ENCODE data around the gene CBX7.

DNA sequence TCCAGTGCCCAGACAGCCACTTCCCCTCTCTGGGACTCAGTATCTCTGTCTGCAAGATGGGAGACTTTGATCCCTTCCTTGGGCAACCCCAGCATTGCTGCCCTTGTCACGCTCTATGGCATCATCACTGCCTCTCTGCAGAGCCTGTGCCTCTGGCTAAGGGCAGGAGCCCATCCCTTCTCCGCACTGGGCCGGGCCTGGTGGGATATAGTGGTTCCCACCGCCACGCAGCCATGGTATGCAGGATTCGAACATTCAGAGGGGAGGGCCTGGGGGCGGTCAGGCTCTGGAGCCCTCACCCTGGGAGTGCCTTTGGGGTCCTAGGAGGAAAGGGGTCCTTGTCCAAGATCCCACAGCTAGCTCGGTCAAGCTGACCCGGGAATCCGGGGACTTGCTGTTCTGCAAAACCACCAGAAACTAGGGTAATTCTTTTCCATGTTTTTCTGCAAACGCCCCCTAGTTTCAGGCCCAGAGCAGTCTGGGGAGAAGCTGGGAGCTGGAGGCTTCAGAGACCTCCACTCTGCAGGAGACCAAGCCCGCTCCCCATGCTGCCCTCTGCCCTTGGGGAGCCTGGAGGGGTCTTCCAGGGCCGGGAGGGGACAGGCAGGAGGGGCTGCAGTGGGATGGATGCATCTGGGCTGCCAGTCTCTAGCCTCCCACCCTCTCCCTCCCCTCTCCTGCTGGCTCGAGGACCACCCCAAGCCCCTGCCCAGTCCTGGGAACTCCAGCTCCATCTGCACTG, 24.4 kb upstream of the CBX7 start:
- TF ChIP-seq POLR2A (IDR thresholded peaks at IDR 0.05; ENCODE audit: control extremely low read depth in 1 of 2, low read depth in 2 of 2, low read length in 2 of 2) = no peak; a peak in 1 of 3 replicates
- no peak for TF ChIP-seq POLR2AphosphoS5 (IDR thresholded peaks at IDR 0.05; ENCODE audit: low read depth, low read length)
- TF ChIP-seq MAFK (IDR thresholded peaks at IDR 0.05; ENCODE audit: low read depth, low read length) = no peak
- TF ChIP-seq CTCF (IDR thresholded peaks at IDR 0.05; ENCODE audit: control extremely low read depth in 1 of 3, insufficient read depth in 1 of 3, low read depth in 1 of 3, low read length in 3 of 3) = no peak
- TF ChIP-seq TAF1 (IDR thresholded peaks at IDR 0.05; ENCODE audit: low read depth, low read length) = no peak
- TF ChIP-seq GTF2F1 (IDR thresholded peaks at IDR 0.05; ENCODE audit: borderline replicate concordance, low read depth, low read length) = no peak
- TF ChIP-seq RAD21 (IDR thresholded peaks at IDR 0.05 in 1 of 2, conservative IDR thresholded peaks at IDR 0.05 in 1 of 2; ENCODE audit: low read depth in 2 of 2, low read length in 2 of 2) = no peak
- TF ChIP-seq RBBP5 (IDR thresholded peaks at IDR 0.05; ENCODE audit: borderline replicate concordance, low read depth, low read length) = no peak
- TF ChIP-seq EZH2 (IDR thresholded peaks at IDR 0.05; ENCODE audit: low read depth, low read length, severe bottlenecking) = no peak
- TF ChIP-seq, protein P1, sequence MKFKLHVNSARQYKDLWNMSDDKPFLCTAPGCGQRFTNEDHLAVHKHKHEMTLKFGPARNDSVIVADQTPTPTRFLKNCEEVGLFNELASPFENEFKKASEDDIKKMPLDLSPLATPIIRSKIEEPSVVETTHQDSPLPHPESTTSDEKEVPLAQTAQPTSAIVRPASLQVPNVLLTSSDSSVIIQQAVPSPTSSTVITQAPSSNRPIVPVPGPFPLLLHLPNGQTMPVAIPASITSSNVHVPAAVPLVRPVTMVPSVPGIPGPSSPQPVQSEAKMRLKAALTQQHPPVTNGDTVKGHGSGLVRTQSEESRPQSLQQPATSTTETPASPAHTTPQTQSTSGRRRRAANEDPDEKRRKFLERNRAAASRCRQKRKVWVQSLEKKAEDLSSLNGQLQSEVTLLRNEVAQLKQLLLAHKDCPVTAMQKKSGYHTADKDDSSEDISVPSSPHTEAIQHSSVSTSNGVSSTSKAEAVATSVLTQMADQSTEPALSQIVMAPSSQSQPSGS (IDR thresholded peaks at IDR 0.05; ENCODE audit: low read length) = no peak
